GM12891 (cell line): ENCODE results near the gene TMEM8B. TPM values are rescaled to one million over a fixed set of nuclear protein-coding genes. Genes with fewer than 3 reads are reported as not detected.
A peak's percentile ranks its signal among the peaks of the same experiment; 100 is the strongest.

Experiments
- DNase-seq: peaks from one replicate; pipeline ENCODE4 v3.0.0; 2011; ENCODE audit warnings: low spot score; ENCODE audit not compliant: insufficient read length
- FAIRE-seq: peaks from 2 replicates; lab custom pipeline; 2011; peaks lifted over from hg19 to GRCh38; lab: Jason Lieb, UNC
- PAX5 ChIP-seq: IDR thresholded peaks from 2 replicates; pipeline ENCODE4 v1.6.1; 2011; ENCODE audit warnings: low read length, moderate library complexity, mild to moderate bottlenecking; ENCODE audit not compliant: insufficient read depth, severe bottlenecking
- POLR2A ChIP-seq: IDR thresholded peaks from 2 replicates; pipeline ENCODE4 v1.6.1; 2011; ENCODE audit warnings: low read depth, low read length, control low read depth
- POLR2AphosphoS5 ChIP-seq: IDR thresholded peaks from 2 replicates; pipeline ENCODE4 v1.6.1; 2011; ENCODE audit warnings: low read depth, low read length, control low read depth
- POU2F2 ChIP-seq: IDR thresholded peaks from 2 replicates; pipeline ENCODE4 v1.6.1; 2011; ENCODE audit warnings: low read depth, mild to moderate bottlenecking, control low read depth, low read length, moderate library complexity
- SPI1 ChIP-seq: IDR thresholded peaks from 2 replicates; pipeline ENCODE4 v1.6.1; 2011; ENCODE audit warnings: low read depth, low read length, control low read depth
- TAF1 ChIP-seq: IDR thresholded peaks from 2 replicates; pipeline ENCODE4 v1.6.1; 2011; ENCODE audit warnings: low read depth, low read length, control low read depth
- polyA plus RNA-seq: library from polyadenylated mRNA; unstranded; fragments of >200 nt; gene quantifications from one replicate; pipeline ENCODE4 v1.2.1, GENCODE V29; 2012; ENCODE audit warnings: low read depth, missing spikeins, inconsistent platforms; ENCODE audit not compliant: missing spikeins

Gene TMEM8B, protein sequence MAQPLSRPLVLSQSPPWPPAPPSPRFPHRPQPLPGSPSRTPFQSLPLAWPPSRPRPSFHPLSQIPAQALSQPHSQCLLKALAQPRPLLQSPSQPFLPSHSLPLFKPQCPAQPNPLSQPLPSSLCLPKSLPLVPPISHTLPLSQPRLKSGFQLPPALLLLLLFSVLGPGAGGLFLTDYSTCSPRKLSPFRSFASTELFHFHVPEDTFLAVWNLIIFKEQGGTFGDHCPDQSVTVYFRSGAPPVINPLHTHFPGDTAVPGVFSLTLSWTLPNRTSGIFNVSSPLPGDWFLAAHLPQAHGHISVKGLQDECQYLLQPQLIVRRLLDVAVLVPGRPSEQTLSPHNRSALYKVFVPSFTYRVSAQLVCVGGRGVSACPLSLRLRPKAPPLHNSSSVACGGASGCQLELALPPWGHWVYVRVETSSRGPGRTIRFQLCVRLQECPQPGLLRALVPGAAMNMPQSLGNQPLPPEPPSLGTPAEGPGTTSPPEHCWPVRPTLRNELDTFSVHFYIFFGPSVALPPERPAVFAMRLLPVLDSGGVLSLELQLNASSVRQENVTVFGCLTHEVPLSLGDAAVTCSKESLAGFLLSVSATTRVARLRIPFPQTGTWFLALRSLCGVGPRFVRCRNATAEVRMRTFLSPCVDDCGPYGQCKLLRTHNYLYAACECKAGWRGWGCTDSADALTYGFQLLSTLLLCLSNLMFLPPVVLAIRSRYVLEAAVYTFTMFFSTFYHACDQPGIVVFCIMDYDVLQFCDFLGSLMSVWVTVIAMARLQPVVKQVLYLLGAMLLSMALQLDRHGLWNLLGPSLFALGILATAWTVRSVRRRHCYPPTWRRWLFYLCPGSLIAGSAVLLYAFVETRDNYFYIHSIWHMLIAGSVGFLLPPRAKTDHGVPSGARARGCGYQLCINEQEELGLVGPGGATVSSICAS
- 5.8 TPM for polyA plus RNA-seq

DNA sequence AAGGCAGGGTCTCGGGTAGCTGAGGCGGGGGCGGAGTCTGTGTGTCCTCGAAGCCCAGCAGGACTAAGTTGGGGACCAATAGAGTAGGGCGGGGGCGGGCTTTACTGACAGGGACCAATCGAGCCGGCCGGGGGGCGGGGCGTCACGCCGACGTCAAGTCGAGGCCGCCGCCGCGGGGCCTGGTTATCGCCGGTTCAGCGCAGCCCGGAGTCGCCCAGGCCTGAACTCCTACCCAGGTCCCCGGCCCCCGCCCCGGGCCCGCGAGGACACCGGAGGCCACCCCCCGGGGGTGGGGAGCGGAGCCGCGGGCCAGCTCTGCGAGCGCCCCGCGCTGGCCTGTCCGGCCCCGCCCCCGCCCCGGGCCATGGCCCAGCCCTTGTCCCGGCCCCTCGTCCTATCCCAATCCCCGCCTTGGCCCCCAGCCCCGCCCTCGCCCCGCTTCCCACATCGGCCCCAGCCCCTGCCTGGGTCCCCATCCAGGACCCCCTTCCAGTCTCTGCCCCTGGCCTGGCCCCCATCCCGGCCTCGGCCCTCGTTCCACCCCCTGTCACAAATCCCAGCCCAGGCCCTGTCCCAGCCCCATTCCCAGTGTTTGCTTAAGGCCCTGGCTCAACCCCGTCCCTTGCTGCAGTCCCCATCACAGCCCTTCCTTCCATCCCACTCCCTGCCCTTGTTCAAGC lies at the start of gene TMEM8B:
Gene TMEM8B (plus strand): TSS at position 145 of the 680 bp plus-strand sequence. CDS start 220 bp downstream, at position 365.
- TF ChIP-seq POLR2A (no peak), POU2F2 (no peak), POLR2AphosphoS5 (no peak), SPI1 (no peak), TAF1 (no peak), PAX5 (no peak)
- DNase-seq (peak; percentile 92), FAIRE-seq (peak; percentile 88)

DNA sequence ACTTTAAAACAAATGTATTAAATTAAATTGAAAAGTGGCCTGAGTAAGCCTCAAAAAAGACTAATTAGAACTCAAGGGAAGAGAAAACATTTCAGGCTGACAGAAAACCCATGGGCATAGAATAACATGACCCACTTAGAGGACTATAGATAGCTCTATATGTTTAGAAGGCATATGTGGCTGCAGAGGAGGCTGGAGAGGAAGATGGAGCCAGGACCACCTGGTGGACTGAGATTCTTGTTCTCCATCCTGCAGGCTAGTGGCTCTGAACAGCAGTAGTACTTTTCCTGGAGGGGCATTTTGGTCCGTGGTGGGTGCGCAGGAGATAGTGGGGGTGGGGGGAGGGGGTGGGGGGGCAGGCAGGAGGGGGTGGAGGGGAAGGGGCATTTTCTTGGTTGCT lies 48.0 kb upstream of the TMEM8B start:
- no peak for FAIRE-seq
- TF ChIP-seq TAF1 (no peak), PAX5 (no peak), SPI1 (no peak), POLR2AphosphoS5 (no peak), POLR2A (no peak), POU2F2 (no peak)

DNA sequence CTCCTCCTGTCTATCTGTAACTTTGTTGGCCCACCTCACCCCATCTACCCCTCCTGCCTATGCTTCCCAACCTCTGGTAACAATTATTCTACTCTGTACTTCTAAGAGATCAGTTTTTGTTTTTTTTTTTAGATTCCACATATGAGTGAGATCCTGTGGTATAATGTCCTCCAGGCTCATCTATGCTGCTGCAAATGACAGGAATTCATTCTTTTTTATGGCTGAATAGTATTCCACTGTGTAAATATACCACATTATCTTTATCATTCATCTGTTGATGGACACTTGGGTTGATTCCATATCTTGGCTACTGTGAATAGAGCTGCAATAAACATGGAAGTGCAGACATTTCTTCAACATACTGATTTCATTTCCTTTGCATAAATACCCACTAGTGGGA lies 45.6 kb upstream of the TMEM8B start:
- no peak for TF ChIP-seq SPI1
- no peak for TF ChIP-seq POLR2AphosphoS5
- TF ChIP-seq TAF1, result no peak
- no peak for TF ChIP-seq POU2F2
- TF ChIP-seq POLR2A, result no peak
- no peak for TF ChIP-seq PAX5
- FAIRE-seq, result no peak

More for the DNA sequence above, 48.0 kb upstream of the TMEM8B start:
- no peak for DNase-seq

DNA sequence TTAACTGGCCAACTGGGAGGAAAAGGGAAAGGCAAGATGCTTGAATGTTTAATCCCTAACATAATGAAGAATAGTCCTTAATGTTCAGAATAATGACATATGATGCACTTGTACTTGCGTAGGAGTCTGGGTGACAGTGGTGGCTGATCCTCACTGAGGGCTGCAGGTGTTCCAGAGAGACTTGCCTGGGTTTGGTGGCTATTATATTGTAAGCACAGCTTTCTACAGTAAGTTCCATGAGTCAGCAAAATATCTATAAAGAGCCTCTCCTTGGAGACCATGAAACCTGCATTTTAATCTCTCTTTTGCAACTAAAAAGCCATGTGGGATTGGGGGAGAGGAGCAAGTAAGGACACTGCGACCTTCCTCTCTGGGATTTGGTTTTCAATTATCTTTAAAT lies 39.5 kb upstream of the TMEM8B start:
- DNase-seq (no peak), FAIRE-seq (no peak)
- TF ChIP-seq PAX5, result no peak
- no peak for TF ChIP-seq POU2F2
- TF ChIP-seq POLR2AphosphoS5, result no peak
- TF ChIP-seq POLR2A, result no peak
- TF ChIP-seq TAF1, result no peak
- TF ChIP-seq SPI1, result no peak

More for the DNA sequence above, 45.6 kb upstream of the TMEM8B start:
- no peak for DNase-seq

DNA sequence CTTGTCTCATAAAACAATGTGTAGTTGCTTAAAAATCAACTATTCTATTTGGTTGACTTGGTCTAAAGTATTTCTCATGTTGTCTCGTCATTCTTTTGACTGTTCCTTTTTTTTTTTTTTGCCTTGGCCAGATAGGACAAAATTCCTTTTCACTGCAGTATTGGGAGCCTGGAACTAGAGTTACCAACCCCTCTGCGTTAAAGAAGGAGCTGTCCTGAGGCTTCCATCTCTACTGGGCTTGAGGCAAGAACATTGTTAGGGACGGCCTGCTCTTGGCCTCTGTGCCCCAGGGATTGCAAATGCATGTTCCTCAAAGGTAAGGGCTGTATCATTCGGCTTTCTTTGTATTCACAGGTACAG lies 39.0 kb upstream of the TMEM8B start:
- FAIRE-seq (no peak), DNase-seq (no peak)
- TF ChIP-seq TAF1, result no peak

DNA sequence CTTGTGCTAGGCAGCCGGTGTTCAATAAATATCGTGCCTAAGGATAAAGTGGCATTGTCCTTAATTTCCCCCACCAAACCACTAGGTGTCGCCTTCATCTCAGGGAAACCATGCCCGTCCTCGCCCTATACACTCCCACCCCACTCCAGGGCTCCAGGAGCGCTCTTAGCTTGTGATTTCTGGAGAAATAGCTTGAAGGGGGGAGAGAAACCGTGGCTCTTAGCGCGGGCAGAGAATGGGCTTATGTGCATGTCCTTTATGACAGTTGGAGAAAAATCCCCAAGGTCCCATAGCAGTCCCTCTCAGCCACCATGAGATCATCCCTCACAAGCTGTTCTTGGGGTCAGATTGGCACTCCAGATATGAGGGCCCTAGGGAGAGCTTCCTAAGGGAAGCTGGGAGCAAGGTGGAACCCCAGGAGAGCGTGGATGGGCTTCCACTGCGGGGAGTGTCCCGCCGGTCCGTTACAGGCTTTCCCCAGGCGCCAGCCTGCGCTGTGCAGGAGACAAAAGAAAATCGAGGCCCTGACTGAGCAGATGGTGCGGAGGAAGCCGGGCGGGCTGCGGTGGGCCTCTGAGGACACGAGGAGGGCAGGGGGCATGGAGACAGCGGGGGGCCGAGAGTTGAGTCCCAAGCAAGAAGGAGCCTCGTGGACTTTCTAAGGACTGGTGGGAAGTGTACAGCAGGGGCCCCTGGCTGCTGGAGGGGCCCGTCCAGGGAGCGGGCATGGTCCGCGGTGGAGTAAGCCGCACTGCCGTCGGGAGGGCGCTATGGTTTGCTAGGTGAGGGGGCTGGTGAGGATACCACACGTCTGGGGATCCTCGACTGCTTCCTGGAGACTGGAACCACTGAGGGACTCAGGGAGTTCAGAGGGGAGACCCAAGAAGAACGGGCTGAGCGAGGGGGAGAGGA lies 38.4 kb upstream of the TMEM8B start:
- peak; percentile 94 for FAIRE-seq
- TF ChIP-seq POU2F2 (no peak), POLR2AphosphoS5 (no peak), PAX5 (no peak), SPI1 (no peak), TAF1 (no peak), POLR2A (no peak)
- peak; percentile 72 for DNase-seq

DNA sequence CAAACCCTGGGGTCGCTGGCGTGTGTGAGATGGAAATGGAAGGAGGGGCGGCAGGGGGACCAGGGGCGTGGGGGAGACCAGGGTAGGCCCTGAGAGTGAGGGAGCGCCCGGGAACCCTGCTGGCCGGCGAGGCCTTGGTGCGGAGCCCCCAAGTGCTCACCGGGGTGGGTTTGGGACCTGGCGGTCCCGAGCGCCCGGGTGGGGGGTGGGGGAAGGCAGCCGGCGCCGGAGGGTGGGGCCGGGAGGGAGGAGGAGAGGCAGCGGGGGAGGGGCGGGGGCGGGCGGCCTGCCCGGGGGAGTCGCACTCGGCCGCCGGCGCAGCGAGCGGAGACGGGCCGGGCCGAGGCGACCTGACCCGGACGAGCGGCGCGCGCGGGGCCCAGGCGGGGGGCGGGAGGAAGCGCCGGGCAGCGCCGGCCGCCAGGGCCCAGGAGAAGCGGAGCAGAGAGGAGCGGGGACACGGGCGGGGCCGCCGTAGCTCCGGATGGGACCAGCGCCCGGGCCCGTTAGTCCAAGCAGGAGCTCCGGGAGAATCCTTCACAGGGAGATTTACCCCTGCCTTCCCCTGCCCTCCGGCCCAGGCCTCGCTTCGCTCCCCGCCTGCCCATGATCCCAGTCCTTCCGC lies 37.6 kb upstream of the TMEM8B start, which contains the start of gene NPR2:
Gene NPR2 (plus strand): TSS at position 295 of the 625 bp plus-strand sequence. CDS start 818 bp downstream, outside the sequence.
- DNase-seq (no peak), FAIRE-seq (no peak)
- TF ChIP-seq SPI1, result no peak

DNA sequence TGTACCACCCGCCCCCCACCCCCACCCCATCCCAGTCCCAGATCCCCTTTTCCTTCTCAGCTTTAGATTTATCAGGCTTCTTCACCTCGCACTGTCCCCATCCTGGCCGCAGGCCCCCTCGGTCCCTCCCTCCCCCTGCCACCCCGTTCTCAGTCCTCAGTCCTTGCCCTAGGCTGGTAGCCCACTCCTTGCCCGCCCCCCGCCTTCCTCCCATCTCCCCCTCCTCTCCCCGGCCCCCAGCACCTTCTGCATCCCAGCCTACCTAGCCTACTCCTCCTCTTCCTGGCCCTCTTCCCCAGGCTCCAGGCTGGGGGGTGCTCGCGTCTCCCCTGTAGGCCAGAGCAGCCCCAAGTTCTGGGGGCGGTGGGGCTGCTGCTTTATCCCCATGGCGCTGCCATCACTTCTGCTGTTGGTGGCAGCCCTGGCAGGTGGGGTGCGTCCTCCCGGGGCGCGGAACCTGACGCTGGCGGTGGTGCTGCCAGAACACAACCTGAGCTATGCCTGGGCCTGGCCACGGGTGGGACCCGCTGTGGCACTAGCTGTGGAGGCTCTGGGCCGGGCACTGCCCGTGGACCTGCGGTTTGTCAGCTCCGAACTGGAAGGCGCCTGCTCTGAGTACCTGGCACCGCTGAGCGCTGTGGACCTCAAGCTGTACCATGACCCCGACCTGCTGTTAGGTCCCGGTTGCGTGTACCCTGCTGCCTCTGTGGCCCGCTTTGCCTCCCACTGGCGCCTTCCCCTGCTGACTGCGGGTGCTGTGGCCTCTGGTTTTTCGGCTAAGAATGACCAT lies 36.8 kb upstream of the TMEM8B start:
- FAIRE-seq (no peak), DNase-seq (no peak)
- TF ChIP-seq POU2F2, result no peak
- TF ChIP-seq SPI1, result no peak
- TF ChIP-seq TAF1, result no peak
- TF ChIP-seq POLR2A, result no peak
- no peak for TF ChIP-seq POLR2AphosphoS5
- no peak for TF ChIP-seq PAX5
